OCI-LY3 (cell line): ENCODE measurements around the gene CABLES1.

Experiments used
- CTCF ChIP-seq: fragments of 200-600, 300-600 bp; sonication (generic); IDR thresholded peaks from 2 replicates; pipeline ENCODE4 v1.5.1; 2014; ENCODE audit warnings: antibody characterized with exemption, low read length, low read depth
- EZH2phosphoT487 ChIP-seq: fragments of 200-600 bp; shearing (Covaris generic); IDR thresholded peaks from 2 replicates; pipeline ENCODE4 v1.6.1; 2018; ENCODE audit warnings: antibody characterized with exemption, mixed run types, low read depth

DNA sequence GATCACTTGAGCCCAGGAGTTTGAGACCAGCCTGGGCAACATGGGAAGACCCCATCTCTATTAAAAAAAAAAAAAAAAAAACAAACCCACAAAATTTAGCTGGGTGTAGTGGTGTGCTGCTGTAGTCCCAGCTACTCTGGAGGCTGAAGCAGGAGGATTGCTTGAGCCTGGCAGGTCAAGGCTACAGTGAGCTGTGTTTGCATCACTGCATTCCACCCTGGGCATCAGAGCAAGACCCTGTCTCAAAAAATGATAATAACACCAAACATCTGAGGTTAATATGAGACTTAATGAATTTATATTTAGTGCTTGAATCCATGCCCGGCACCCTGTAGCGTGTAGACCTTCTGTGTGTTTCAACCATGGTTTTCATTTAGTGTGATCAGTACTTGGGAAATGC is 22.8 kb downstream of the CABLES1 start:
- TF ChIP-seq CTCF (no peak), EZH2phosphoT487 (no peak)
